ENCODE data around the gene UPF2. TPM values are rescaled to one million over a fixed set of nuclear protein-coding genes. Genes with fewer than 3 reads are reported as not detected.

The UPF2 gene
- total and polyA plus RNA-seq, 2 donors from 2014 or later = 8.4 to 19.4 TPM

GRCh38 chr10:12063483-12063818 lies 20.8 kb upstream of the UPF2 start:
- DNase-seq = no peak
- no peak overlapping the region for H3K27ac ChIP-seq (ENCODE audit: low read depth in 2 of 2, low read length in 2 of 2)
- H3K4me1 ChIP-seq (ENCODE audit: control insufficient read depth in 2 of 3, insufficient read depth in 2 of 3, low read depth in 1 of 3, low read length in 3 of 3) = no peaks in the 10 kb centered on the region
- no peaks in the 10 kb centered on the region for H3K36me3 ChIP-seq (ENCODE audit: control insufficient read depth in 2 of 3, insufficient read depth in 3 of 3, low read length in 3 of 3)
- no peak overlapping the region for H3K9ac ChIP-seq (ENCODE audit: low read length in 3 of 3)
- FAIRE-seq = no peak
- intact Hi-C loops (cut with DNase I) = no loop called here
- no peaks in the 10 kb centered on the region for H3K27me3 ChIP-seq (ENCODE audit: control insufficient read depth, insufficient read depth, low read length)
- TF ChIP-seq, protein P1, sequence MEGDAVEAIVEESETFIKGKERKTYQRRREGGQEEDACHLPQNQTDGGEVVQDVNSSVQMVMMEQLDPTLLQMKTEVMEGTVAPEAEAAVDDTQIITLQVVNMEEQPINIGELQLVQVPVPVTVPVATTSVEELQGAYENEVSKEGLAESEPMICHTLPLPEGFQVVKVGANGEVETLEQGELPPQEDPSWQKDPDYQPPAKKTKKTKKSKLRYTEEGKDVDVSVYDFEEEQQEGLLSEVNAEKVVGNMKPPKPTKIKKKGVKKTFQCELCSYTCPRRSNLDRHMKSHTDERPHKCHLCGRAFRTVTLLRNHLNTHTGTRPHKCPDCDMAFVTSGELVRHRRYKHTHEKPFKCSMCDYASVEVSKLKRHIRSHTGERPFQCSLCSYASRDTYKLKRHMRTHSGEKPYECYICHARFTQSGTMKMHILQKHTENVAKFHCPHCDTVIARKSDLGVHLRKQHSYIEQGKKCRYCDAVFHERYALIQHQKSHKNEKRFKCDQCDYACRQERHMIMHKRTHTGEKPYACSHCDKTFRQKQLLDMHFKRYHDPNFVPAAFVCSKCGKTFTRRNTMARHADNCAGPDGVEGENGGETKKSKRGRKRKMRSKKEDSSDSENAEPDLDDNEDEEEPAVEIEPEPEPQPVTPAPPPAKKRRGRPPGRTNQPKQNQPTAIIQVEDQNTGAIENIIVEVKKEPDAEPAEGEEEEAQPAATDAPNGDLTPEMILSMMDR (IDR thresholded peaks at IDR 0.05; ENCODE audit: borderline replicate concordance, extremely low read depth, insufficient read depth) = no peak
- no peaks in the 10 kb centered on the region for H3K9me3 ChIP-seq (ENCODE audit: control insufficient read depth in 2 of 3, insufficient read depth in 1 of 3, low read length in 3 of 3)
- H3K4me3 ChIP-seq (ENCODE audit: low read length in 3 of 3) = no peak overlapping the region

DNA sequence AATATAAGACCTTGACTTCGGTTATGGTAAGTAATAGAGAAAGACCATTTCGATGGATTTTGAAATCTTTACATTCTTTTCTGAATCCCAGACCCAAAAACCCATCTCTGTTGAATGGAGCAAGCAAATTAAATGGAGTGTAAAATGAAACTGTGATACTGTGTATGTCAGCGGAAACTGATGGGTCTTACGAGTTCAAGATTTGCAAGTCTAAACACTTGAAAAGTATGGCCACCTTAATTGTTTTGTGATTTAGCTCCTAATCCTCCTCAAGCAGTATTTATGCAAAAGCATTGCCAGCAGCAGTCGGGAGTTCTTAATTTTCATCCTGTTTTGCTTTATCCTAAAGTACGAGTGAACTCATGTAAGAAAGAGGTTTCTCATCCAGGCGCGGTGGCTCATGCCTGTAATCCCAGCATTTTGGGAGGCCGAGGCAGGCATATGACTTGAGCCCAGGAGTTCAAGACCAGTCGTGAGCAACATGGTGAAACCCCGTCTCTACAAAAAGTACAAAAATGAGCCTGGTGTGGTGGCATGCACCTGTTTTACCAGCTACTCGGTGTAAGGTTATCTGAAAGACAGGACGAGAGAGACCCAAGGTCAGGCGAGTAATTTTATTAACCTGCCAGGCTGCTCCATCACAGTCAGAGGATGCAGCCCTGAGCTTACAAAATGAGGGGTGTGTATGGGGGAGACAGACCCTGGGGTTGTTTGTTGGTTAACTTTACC lies 20.3 kb upstream of the UPF2 start:
- Histone ChIP-seq H3K27me3 (ENCODE audit: control insufficient read depth, insufficient read depth, low read length) (no peaks in the 10 kb centered on the region), H3K36me3 (ENCODE audit: control insufficient read depth in 2 of 3, insufficient read depth in 3 of 3, low read length in 3 of 3) (no peaks in the 10 kb centered on the region), H3K4me1 (ENCODE audit: control insufficient read depth in 2 of 3, insufficient read depth in 2 of 3, low read depth in 1 of 3, low read length in 3 of 3) (no peaks in the 10 kb centered on the region), H3K9me3 (ENCODE audit: control insufficient read depth in 2 of 3, insufficient read depth in 1 of 3, low read length in 3 of 3) (no peaks in the 10 kb centered on the region), H3K9ac (ENCODE audit: low read length in 3 of 3) (no peak overlapping the region), H3K27ac (ENCODE audit: low read depth in 2 of 2, low read length in 2 of 2) (no peak overlapping the region), H3K4me3 (ENCODE audit: low read length in 3 of 3) (no peak overlapping the region)
- intact Hi-C loops (cut with DNase I) = no loop called here
- FAIRE-seq (no peak), DNase-seq (no peak)
- TF ChIP-seq, protein P1 (IDR thresholded peaks at IDR 0.05; ENCODE audit: borderline replicate concordance, extremely low read depth, insufficient read depth) = no peak

DNA sequence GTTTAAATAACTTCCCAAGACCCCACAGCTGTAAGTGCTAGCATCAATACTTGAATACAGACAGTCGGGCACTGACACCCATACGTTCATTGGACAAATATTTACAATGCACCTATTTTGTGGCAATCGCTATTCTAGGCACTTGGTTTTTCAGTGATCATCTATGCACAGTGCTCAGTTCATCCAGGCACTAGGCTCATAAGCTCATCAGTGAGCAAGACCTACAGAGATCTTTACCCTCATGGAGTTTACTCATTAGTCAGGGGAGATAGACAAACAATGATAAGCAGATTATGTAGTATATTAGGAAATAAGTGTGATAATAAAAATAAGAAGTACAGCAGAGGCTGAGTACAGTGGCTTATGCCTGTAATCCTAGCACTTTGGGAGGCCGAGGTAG lies 18.5 kb upstream of the UPF2 start:
- DNase-seq (no peak), FAIRE-seq (no peak)
- H3K27me3 ChIP-seq (ENCODE audit: control insufficient read depth, insufficient read depth, low read length) = no peaks in the 10 kb centered on the region
- TF ChIP-seq, protein P1 (IDR thresholded peaks at IDR 0.05; ENCODE audit: borderline replicate concordance, extremely low read depth, insufficient read depth) = no peak
- no peaks in the 10 kb centered on the region for H3K9me3 ChIP-seq (ENCODE audit: control insufficient read depth in 2 of 3, insufficient read depth in 1 of 3, low read length in 3 of 3)
- no peak overlapping the region for H3K4me3 ChIP-seq (ENCODE audit: low read length in 3 of 3)
- H3K36me3 ChIP-seq (ENCODE audit: control insufficient read depth in 2 of 3, insufficient read depth in 3 of 3, low read length in 3 of 3) = no peaks in the 10 kb centered on the region
- intact Hi-C loops (cut with DNase I) = no loop called here
- H3K9ac ChIP-seq (ENCODE audit: low read length in 3 of 3) = no peak overlapping the region
- H3K27ac ChIP-seq (ENCODE audit: low read depth in 2 of 2, low read length in 2 of 2) = no peak overlapping the region
- H3K4me1 ChIP-seq (ENCODE audit: control insufficient read depth in 2 of 3, insufficient read depth in 2 of 3, low read depth in 1 of 3, low read length in 3 of 3) = no peaks in the 10 kb centered on the region

- FAIRE-seq (no peak), DNase-seq (no peak)
- intact Hi-C loops (cut with DNase I) = no loop called here
- no peaks in the 10 kb centered on the region for H3K36me3 ChIP-seq (ENCODE audit: control insufficient read depth in 2 of 3, insufficient read depth in 3 of 3, low read length in 3 of 3)
- H3K27ac ChIP-seq (ENCODE audit: low read depth in 2 of 2, low read length in 2 of 2) = no peak overlapping the region
- no peaks in the 10 kb centered on the region for H3K9me3 ChIP-seq (ENCODE audit: control insufficient read depth in 2 of 3, insufficient read depth in 1 of 3, low read length in 3 of 3)
- TF ChIP-seq, protein P1 (IDR thresholded peaks at IDR 0.05; ENCODE audit: borderline replicate concordance, extremely low read depth, insufficient read depth) = no peak
- no peak overlapping the region for H3K4me3 ChIP-seq (ENCODE audit: low read length in 3 of 3)
- no peak overlapping the region for H3K9ac ChIP-seq (ENCODE audit: low read length in 3 of 3)
- H3K27me3 ChIP-seq (ENCODE audit: control insufficient read depth, insufficient read depth, low read length) = no peaks in the 10 kb centered on the region
- H3K4me1 ChIP-seq (ENCODE audit: control insufficient read depth in 2 of 3, insufficient read depth in 2 of 3, low read depth in 1 of 3, low read length in 3 of 3) = no peaks in the 10 kb centered on the region
These were observed 14.1 kb upstream of the UPF2 start for GRCh38 chr10:12056748-12057147.
